GM03348 (cell line): Measurements from ENCODE around the gene SPATA13.
A peak's percentile ranks its signal among the peaks of the same experiment; 100 is the strongest.

ENCODE experiments used
- DNase-seq: peaks from one replicate; pipeline ENCODE4 v3.0.0; 2012; ENCODE audit warnings: low spot score

SPATA13 gene

GRCh38 chr13:24167666-24168391, 7.3 kb downstream of the SPATA13 start:
- DNase-seq = no peak

DNA sequence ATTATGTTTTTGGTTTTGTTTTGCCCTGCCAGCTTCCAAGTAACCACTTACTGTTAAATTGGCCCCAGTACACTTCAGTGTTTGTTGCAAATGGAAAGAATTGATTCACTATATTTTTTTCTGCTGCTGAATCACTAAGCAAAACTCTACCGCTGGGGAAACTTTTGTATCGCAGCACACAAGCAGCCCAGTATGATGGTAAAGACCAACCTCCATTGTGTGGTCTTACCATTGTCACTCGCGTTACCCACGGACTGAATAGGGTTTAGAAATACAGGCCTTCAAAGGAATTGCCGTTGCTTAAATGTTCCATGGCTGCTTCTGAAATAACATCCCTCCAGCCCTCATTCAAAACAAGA, 7.9 kb downstream of the SPATA13 start:
- DNase-seq = no peak

GRCh38 chr13:24168979-24169378, 8.5 kb downstream of the SPATA13 start:
- peak; percentile 38 for DNase-seq

GRCh38 chr13:24172071-24172470, 11.6 kb downstream of the SPATA13 start:
- DNase-seq = peak; percentile 28

- DNase-seq = no peak
Measured at GRCh38 chr13:24173795-24174194, 13.3 kb downstream of the SPATA13 start.

DNA sequence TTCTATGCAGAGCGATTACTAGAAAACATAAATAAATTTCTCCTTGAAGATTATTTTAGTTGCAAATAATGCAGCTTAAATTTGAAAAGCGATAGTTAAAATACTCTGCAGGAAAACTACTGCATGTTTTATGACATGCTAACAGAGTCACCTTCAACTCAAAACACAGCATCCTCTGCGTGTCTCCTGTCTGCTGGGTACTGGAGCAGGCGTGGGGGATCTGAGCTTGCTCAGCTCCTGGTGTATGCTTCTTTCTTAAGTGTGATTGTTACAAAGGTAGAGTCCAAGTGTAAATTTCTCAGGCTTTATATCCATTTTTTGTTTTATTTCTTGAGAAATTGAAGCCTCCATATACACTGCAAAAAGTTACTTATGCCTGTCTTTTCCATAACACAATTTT, 15.3 kb downstream of the SPATA13 start:
- DNase-seq = no peak

DNA sequence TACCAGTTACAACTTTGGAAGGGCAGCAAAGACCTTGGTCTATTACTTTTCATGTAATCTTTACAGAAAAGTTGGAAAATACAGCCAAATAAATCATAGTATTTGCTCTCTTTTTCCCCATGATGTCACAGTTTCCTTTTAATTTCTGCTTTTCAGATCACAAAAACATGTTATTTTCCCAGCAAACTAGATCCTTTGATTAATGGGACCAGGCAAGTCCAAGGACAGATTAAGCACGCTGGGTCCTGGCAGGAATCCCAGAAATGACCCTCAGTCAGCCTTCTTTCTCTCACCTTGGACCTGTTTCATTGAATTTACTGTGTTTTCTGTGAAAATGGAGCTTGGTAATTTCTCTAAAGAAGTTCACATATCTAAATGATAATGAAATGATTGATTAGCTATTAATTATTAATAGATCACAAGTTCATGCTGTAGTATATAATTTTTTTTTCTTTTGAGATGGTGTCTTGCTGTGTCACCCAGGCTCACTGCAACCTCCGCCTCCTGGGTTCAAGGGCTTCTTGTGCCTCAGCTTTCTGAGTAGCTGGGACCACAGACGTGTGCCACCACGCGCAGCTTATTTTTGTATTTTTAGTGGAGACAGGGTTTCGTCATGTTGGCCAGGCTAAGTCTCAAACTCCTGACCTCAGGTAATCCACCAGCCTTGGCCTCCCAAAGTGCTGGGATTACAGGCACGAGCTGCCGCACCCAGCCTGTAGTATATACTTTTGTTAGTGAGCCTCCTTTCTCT, 16.0 kb downstream of the SPATA13 start:
- DNase-seq = no peak

- no peak for DNase-seq
Measured at GRCh38 chr13:24178847-24179485, 18.4 kb downstream of the SPATA13 start.

DNA sequence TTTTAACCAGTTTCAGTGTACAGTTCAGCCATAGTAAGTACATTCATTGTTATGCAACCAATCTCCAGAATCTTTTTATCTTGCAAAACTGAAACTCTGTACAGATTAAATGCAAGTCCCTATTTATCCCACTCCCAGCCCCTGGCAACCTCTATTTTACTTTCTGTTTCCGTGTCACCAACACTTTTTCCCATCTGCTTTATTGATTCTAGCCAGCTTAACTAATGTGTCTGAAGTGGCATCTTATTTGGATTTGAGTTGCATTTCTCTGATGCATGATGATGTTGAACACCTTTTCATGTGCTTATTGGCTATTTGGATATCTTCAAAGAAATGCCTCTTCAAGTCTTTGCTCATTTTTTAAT, 18.9 kb downstream of the SPATA13 start:
- no peak for DNase-seq

GRCh38 chr13:24180750-24181377, 20.3 kb downstream of the SPATA13 start:
- DNase-seq = no peak

- no peak for DNase-seq
Measured at GRCh38 chr13:24181991-24182702, 21.6 kb downstream of the SPATA13 start.

GRCh38 chr13:24182703-24183081, 22.2 kb downstream of the SPATA13 start:
- no peak for DNase-seq

DNA sequence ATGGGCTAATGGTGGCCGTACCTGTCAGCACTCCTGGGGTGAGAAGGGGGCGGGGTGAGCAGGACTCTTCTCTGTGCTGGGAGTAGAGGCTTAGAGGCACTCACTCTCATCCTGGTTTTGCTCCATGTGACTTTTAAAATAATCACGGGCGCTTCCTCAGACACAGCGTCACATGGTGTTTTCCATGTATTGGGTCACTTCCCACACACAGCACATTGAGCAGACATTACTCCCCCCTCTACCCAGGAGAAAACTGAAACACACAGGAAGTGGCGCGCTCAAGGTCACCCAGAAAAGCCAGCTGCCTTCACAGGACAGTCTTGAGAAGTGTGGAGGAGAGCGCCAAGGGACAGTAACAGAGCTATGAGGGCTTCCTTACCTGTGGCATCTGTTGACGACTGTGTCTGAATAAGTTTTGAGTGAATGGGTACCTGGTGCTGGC, 23.2 kb downstream of the SPATA13 start:
- DNase-seq = no peak

GRCh38 chr13:24184265-24184841, 23.8 kb downstream of the SPATA13 start:
- DNase-seq = no peak

DNA sequence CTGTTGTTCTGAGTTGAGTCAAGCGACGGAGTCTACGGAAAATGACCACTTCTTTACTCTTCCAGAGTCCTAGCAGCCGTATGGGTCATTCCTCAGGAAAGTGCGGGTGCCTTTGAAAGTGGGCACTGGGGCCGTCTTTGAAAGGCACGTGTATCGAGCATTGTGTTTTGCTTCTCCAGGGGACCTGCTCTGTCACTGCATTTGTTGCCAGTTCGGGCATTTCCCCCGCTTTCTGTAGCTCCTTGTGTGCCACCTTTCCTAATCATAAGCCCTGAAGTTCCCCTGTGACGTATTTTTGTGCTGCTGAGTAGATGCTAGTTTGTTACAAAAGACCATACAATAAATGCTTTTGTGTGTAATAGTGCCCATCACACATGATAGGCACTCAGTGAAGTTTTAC, 24.4 kb downstream of the SPATA13 start:
- DNase-seq = no peak

- DNase-seq = no peak
Measured at GRCh38 chr13:24185591-24186232, 25.2 kb downstream of the SPATA13 start.

DNA sequence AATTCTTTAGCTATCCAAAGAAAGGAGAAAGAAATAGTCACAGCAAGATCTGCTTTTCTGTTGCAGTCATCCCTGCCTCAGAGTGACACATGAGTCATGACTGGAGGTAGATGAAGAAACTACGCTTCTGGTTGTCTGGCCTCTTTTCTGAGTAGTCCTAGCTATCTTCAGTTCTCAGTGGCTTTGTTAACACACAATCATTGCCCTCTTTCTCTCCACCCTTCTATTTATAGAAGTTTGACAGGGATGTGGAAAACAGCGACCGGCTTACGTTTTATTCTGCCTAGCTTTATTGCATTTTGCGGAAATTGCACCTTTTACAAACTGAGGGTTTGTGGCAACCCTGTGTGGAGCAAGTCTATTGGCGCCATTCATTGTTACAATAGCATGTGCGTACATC, 26.7 kb downstream of the SPATA13 start:
- no peak for DNase-seq

DNA sequence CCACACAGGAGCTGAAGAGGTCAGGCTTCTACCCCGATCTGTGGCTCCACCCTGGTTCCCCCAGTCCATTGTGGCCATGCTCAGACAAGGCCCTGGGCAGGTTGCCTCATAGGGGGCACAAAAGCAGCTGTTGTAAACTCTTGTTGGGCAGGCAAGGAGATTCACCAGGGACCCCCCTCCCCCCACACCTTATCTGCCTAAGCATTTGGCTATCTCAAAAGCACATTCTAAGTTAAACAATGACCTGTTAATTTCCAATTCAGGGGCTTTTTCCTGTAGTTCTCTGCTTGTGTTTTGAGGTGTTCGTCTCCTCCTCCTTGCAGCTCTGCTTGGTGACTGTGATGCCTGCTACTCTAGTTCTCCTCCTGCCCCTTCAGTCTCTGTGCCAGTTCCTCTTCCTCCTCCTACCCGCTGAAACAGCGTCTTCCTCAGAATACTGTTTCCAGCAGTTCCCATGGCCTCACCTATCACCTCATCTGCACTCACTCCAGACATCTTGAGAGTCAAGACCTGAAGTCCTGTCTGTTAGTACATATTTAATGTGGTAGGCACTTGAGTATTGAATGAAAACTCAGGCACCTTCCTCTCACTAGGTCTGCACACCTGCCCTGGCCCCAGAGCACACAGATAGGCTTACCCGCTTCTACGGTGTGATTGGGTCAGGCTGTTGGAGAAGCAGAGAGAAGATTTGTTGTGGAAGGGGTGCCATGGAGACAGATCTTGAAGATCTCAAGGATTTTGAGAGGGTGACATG, 31.7 kb downstream of the SPATA13 start:
- no peak for DNase-seq

DNA sequence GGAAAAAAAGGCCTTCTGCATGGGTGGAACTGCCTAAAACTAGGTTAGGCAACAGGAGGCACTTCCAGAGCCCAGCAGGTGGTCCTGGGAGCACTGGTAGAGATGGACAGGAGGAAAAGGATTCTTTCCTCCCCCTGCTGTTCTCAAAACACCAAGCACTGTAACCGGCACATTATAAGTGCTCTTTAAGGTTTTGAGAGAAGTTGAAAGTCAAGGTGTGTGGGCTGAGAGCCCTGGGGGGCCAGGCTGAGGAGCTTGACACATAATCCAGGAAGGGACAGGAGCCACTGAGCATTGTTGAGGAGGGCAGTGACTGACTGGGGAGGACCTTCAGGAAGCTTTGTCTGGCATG, 32.3 kb downstream of the SPATA13 start:
- no peak for DNase-seq

DNA sequence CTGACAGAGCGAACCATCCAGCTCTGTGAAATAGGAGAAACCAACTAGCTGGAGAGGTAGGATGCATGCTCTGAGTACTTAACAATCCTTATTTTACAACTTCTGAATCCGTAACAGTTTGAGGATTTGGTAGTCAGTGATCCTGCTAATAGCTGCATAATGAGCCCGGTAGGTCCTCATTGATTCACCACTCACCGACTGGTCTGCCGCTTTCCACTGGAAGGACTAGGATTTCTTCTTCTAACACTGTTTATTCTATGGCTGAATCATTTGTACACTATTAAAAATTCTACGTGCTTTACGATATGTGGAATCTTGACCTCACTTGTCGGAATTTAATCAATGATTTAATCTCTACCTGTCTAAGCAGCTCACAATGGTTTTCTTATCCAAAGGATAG, 33.9 kb downstream of the SPATA13 start:
- no peak for DNase-seq

GRCh38 chr13:24195626-24196025, 35.1 kb downstream of the SPATA13 start:
- no peak for DNase-seq
